Keratinocyte (primary cell): ENCODE data around the gene KRT14.

Experiments
- EZH2 ChIP-seq: IDR thresholded peaks from one replicate; pipeline ENCODE4 v1.6.1; 2012; ENCODE audit warnings: inconsistent platforms, mild to moderate bottlenecking, low read length, moderate library complexity
- TF ChIP-seq, protein P1 (sequence below), 3 experiments: IDR thresholded peaks in 1 of 3; conservative IDR thresholded peaks in 1 of 3; optimal IDR thresholded peaks in 1 of 3; 2 replicates in 2 of 3; 3 replicates in 1 of 3; pipeline versions ENCODE3 to v1.5.1; 2011; ENCODE audit warnings: low read length in 3 of 3, mild to moderate bottlenecking in 3 of 3, moderate library complexity in 2 of 3, control low read depth in 1 of 3, inconsistent platforms in 1 of 3; ENCODE audit not compliant: insufficient read depth in 2 of 3; ENCODE audit errors: extremely low read depth in 1 of 3

DNA sequence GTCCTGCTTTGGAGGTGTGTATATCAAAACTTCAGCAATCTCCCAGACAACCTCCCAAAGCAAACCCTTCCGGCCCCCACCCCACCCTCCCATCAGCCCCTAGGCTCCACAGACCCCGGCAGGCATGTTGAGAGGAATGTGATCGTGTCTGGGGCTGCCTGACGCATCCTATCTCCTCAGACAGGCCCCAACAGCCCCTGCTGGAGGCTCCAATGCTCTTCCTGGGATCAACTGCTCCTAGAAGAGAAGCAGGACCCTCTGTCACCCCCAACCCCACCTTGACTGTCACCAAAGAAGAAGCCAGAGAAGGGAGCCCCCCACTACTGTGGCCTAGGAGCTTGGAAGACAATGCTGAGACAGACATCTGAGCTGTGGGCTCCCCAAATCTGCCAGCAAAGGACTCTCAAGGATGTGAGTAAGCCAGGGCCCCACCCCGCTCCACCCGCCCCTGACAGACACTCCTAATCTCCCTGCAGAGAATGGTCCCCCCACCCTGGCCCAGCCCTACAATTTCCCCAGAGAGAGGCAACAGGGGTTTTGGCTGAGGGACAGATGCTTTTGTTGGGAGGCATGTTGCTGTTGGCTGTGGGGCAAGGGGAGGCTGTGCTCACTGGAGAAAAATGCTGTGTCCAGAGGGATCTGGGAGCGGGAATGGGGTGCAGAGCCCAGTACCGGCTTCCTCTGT lies 1.6 kb upstream of the KRT14 start:
- TF ChIP-seq, protein P1, sequence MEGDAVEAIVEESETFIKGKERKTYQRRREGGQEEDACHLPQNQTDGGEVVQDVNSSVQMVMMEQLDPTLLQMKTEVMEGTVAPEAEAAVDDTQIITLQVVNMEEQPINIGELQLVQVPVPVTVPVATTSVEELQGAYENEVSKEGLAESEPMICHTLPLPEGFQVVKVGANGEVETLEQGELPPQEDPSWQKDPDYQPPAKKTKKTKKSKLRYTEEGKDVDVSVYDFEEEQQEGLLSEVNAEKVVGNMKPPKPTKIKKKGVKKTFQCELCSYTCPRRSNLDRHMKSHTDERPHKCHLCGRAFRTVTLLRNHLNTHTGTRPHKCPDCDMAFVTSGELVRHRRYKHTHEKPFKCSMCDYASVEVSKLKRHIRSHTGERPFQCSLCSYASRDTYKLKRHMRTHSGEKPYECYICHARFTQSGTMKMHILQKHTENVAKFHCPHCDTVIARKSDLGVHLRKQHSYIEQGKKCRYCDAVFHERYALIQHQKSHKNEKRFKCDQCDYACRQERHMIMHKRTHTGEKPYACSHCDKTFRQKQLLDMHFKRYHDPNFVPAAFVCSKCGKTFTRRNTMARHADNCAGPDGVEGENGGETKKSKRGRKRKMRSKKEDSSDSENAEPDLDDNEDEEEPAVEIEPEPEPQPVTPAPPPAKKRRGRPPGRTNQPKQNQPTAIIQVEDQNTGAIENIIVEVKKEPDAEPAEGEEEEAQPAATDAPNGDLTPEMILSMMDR (optimal IDR thresholded peaks at IDR 0.05 in 1 of 3, IDR thresholded peaks at IDR 0.05 in 1 of 3, conservative IDR thresholded peaks at IDR 0.05 in 1 of 3; ENCODE audit: extremely low read depth in 1 of 3, insufficient read depth in 2 of 3, low read length in 3 of 3) = no peak
- TF ChIP-seq EZH2 = no peak
